Measurements from ENCODE around the gene BRI3BP. TPM values are rescaled to one million over a fixed set of nuclear protein-coding genes. Genes with fewer than 3 reads are reported as not detected.

BRI3BP gene
- total RNA-seq, 8 experiments from 2014 or later, result 2.4 to 16.0 (median 4.2) TPM

DNA sequence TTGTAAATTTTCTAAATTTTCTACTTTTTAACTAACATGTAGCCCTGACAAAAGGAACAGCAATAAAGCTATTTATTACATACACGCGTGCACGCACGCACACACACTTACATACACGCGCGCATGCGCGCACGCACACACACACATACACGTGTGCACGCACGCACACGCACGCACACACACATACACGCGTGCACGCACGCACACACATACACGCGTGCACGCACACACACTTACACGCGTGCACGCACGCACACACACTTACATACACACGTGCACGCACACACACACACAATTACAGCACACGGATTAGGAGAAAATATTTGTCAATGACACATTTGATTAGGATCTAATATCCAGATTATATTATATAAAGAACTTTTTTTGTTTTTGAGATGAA lies 32.4 kb upstream of the BRI3BP start:
- no peak for ATAC-seq (replicated peaks in 6 of 8)
- H3K27ac ChIP-seq, result no peak overlapping the region
- 84 to 96% (median 88%) methylated on average over 7 to 27 of the region's 29 CpGs; no CpG with 5 or more reads in 1 of the 10 experiments for WGBS, 10 experiments

DNA sequence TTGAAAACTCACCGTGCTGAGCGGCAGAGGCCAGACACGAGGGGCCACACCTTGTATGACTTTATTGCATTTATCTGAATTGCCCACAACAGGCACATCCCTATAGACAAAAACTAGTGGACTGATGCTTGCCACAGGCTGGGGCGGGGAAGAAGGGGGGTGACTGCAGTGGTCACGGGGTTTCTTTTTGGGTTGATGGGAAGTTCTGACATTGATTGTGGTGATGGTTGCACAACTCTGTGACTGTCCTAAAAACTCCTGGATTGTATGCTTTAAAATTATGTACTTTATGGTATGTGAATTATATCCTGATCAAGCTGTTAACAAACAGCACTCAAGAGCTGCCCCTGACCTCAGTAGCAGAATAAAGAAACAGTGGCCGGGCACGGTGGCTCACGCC lies 30.2 kb upstream of the BRI3BP start:
- 97 to 100% (median 100%) methylated on average over 1 to 4 of the region's 8 CpGs; no CpG with 5 or more reads in 5 of the 10 experiments for WGBS, 10 experiments
- Histone ChIP-seq H3K4me3 (no peak overlapping the region), H3K27ac (no peak overlapping the region), H3K4me1 (replicated peaks in 1 of 2) (no peaks in the 10 kb centered on the region)
- ATAC-seq (replicated peaks in 6 of 8), result no peak
- in situ Hi-C loops (cut with MboI; ENCODE audit: low pct_unique_long_range_greater_than_20kb in 2 of 9, low sequenced_read_pairs in 9 of 9, unreplicated experiment in 9 of 9), result no loop called here

More for the DNA sequence above, 32.4 kb upstream of the BRI3BP start:
- no peak overlapping the region for H3K4me3 ChIP-seq
- H3K4me1 ChIP-seq (replicated peaks in 1 of 2), result no peaks in the 10 kb centered on the region
- in situ Hi-C loops (cut with MboI; ENCODE audit: low pct_unique_long_range_greater_than_20kb in 2 of 9, low sequenced_read_pairs in 9 of 9, unreplicated experiment in 9 of 9), result no loop called here

DNA sequence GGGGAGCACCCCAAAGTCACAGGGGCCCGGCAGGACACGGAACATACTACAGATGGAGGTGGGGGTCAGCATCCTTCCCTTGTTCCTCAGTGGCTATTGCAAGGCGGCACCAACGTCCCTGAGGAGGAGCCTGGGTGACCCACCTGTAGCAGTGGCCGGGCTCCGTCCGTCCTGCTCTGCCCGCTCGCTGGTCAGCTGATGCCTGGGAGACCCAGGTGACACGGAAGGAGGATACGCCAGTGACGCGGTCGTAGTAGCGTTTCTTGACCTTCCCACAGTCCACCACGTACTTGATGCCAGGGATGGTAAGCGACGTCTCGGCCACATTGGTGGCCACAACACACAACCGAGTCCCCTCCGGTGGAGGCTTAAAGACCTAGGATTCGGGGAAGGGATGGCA lies 29.2 kb upstream of the BRI3BP start:
- Histone ChIP-seq H3K4me1 (replicated peaks in 1 of 2) (no peaks in the 10 kb centered on the region), H3K27ac (no peak overlapping the region), H3K4me3 (no peak overlapping the region)
- no peak for ATAC-seq (replicated peaks in 6 of 8)
- 84 to 100% (median 96%) methylated on average over 3 to 18 of the region's 22 CpGs; no CpG with 5 or more reads in 3 of the 10 experiments for WGBS, 10 experiments
- in situ Hi-C loops (cut with MboI; ENCODE audit: low pct_unique_long_range_greater_than_20kb in 2 of 9, low sequenced_read_pairs in 9 of 9, unreplicated experiment in 9 of 9), result no loop called here

DNA sequence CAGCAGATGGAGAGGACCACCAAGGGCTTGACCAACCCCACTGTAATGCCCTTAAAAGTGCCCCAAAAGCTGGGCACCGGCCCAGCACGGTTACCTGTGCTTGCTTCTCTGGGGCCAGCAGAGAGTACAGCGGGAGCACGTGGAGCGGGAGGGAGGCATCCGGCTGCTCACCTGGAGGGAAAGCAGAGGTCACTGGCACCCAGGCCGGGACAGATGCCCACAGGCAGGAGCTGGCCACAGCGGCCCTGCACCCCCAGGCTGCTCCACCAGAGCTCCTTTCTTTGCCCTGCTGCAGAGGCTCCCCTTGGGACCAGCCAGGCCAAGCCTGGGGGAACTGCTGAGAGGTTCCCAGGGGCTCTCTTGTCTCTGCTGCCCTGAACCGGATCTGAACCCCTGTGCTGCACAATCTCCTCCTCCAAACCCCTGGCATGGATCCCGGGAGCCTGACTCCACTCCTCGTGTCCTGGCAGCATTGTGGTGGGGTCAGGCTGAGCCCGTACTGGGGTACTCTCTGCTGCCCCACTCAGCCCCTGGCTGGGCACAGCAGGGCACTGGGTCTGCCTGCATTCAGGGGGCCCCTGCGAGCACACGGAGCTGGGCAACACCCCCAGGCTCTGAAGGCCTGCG lies 28.5 kb upstream of the BRI3BP start:
- peak in 1 of 8 experiments; percentile 15 for ATAC-seq (replicated peaks in 6 of 8)
- Histone ChIP-seq H3K4me1 (replicated peaks in 1 of 2) (no peaks in the 10 kb centered on the region), H3K4me3 (no peak overlapping the region), H3K27ac (no peak overlapping the region)
- in situ Hi-C loops (cut with MboI; ENCODE audit: low pct_unique_long_range_greater_than_20kb in 2 of 9, low sequenced_read_pairs in 9 of 9, unreplicated experiment in 9 of 9), result no loop called here
- WGBS, 10 experiments, result 94 to 100% (median 97%) methylated on average over 2 to 3 of the region's 15 CpGs; no CpG with 5 or more reads in 6 of the 10 experiments

DNA sequence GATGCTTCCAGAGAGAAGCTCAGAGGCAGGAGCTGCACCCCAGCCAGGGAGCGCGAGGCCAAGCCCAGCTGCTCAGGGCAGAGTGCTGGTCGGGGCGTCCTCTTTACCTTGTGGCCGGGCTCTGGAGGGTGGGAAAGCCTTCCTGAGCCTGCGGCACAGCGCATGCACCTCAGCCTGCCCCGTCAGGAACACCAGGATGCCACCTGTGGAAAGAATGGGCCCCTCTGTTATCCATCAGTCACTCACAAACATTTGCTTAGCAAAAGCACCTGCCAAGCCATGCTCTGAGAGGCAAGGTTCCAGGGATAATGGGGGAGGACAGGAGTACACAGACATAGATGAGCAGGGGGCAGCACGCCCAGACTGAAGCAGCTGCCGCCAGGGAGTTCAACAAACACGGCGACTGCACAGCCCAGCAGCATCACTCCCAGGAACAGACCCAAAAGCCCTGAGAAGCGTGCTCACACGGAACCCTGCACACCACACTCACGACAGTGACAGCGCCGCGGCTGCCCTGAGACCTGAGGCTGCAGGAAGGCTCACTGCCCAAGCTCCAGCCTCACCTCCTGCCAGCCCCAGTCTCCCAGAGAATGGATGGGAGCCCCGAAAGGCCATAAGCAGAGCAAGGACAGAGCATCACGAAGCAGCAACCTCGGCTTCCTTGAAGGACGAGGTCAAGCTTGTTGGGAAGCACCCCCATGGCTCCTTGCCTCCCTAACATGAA lies 26.3 kb upstream of the BRI3BP start:
- Histone ChIP-seq H3K4me3 (no peak overlapping the region), H3K4me1 (replicated peaks in 1 of 2) (no peaks in the 10 kb centered on the region), H3K27ac (no peak overlapping the region)
- ATAC-seq (replicated peaks in 6 of 8), result no peak
- 33 to 100% (median 93%) methylated on average over 1 to 11 of the region's 22 CpGs; no CpG with 5 or more reads in 3 of the 10 experiments for WGBS, 10 experiments
- in situ Hi-C loops (cut with MboI; ENCODE audit: low pct_unique_long_range_greater_than_20kb in 2 of 9, low sequenced_read_pairs in 9 of 9, unreplicated experiment in 9 of 9), result no loop called here

DNA sequence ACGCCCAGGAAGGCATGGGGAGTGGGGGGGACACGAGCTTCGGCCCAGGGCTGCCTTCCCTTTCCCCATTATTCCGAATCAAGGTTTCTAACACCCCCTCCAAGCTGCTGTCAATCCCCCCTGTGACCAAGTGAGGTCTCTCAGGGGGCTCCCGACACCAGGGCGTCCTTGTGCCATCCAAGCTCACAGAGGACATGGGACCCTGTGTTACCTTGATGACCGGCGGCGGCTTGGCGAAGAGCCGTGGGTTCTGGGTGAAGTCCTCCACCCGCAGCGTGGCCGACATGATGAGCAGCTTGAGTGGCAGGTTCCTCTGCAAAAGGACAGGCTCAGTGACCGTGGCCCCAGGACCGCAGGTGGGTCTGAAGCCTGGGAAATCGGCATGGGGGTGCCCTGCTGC lies 24.8 kb upstream of the BRI3BP start:
- no peaks in the 10 kb centered on the region for H3K4me1 ChIP-seq (replicated peaks in 1 of 2)
- ATAC-seq (replicated peaks in 6 of 8), result no peak
- in situ Hi-C loops (cut with MboI; ENCODE audit: low pct_unique_long_range_greater_than_20kb in 2 of 9, low sequenced_read_pairs in 9 of 9, unreplicated experiment in 9 of 9), result no loop called here
- no peak overlapping the region for H3K4me3 ChIP-seq
- 94 to 100% (median 97%) methylated on average over 1 to 10 of the region's 17 CpGs; no CpG with 5 or more reads in 5 of the 10 experiments for WGBS, 10 experiments
- no peak overlapping the region for H3K27ac ChIP-seq

DNA sequence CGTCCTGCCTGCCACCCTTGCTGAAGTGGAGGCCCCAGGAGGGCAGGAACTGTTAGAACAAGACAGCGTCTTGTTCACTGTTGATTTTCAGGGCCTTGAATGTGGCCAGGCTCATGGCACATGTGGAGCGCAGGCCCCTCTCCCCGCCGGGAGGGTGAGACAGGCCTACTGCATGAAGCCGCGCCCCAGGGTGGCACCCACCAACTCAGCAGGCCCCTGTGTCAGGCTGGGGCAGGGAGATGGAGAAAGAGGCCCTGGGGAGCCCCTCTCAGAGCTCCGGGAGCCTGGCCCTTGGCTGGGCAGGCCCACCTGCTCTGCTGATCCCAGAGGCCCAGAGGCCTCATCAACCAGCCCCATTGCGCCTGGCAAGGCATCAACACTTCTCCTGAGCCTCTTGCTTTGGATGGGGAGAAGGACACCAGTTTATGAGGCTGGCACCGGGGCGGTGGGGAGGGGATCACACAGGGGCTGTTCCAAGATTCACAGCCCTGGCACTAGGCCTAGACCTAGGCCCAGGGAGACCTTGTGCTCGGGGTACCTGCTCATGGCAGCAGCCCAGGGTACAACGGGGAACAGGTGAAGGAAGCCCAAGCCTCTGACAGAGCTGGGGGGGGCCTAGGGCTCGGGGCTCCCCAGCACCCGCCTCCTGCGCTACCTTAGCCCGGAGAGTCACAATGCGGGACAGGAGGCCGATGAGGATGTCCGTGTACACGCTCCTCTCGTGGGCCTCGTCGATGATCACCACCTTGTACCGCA lies 22.6 kb upstream of the BRI3BP start:
- H3K4me3 ChIP-seq, result no peak overlapping the region
- ATAC-seq (replicated peaks in 6 of 8), result no peak
- H3K4me1 ChIP-seq (replicated peaks in 1 of 2), result no peaks in the 10 kb centered on the region
- in situ Hi-C loops (cut with MboI; ENCODE audit: low pct_unique_long_range_greater_than_20kb in 2 of 9, low sequenced_read_pairs in 9 of 9, unreplicated experiment in 9 of 9), result no loop called here
- no peak overlapping the region for H3K27ac ChIP-seq
- WGBS, 10 experiments, result 80 to 100% (median 89%) methylated on average over 1 to 8 of the region's 25 CpGs; no CpG with 5 or more reads in 5 of the 10 experiments

DNA sequence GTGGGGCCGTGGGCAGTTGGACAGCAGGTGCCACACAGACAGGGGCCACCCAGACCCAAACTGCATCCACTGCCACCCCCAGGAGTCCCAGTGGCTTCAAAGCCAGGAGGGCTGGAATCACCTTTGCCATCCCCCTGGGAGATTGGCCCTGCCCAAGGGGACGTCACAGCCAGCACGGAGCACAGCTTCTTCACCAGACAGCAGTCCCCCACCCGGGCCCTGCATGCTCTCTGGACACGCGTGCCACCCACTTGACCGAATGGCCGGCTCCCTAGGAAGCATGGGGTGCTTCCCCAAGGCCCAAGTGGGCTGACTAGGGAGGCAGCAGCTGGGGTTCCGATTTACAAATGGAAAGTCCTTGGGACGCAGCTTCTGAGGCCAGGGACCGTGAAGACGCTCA lies 21.8 kb upstream of the BRI3BP start:
- in situ Hi-C loops (cut with MboI; ENCODE audit: low pct_unique_long_range_greater_than_20kb in 2 of 9, low sequenced_read_pairs in 9 of 9, unreplicated experiment in 9 of 9), result no loop called here
- ATAC-seq (replicated peaks in 6 of 8), result no peak
- WGBS, 10 experiments, result 90% methylated on average over 4 of the region's 12 CpGs; no CpG with 5 or more reads in 9 of the 10 experiments

DNA sequence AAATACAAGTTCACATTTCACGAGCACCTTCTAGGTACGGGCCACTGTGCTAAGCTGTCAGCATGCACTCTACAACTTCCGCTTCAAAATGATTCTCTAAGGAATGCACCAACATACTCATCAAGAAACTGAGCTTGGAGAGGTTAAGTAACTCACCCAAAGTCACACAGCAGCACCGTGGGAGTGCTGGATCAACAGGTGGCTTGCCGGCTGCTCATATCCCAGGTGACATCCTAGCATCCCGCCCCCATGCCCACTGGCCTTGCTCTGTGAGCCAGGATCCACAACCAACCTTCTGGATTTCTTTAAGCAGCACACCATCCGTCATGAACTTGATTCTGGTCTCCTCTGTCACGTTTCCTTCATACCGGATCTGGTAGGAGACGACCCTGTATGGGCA lies 21.2 kb upstream of the BRI3BP start:
- WGBS, 10 experiments, result 33 to 100% (median 93%) methylated on average over 1 to 5 of the region's 10 CpGs; no CpG with 5 or more reads in 3 of the 10 experiments
- ATAC-seq (replicated peaks in 6 of 8), result no peak
- in situ Hi-C loops (cut with MboI; ENCODE audit: low pct_unique_long_range_greater_than_20kb in 2 of 9, low sequenced_read_pairs in 9 of 9, unreplicated experiment in 9 of 9), result no loop called here
- no peak overlapping the region for H3K4me3 ChIP-seq
- no peaks in the 10 kb centered on the region for H3K4me1 ChIP-seq (replicated peaks in 1 of 2)
- H3K27ac ChIP-seq, result no peak overlapping the region

More for the DNA sequence above, 21.8 kb upstream of the BRI3BP start:
- Histone ChIP-seq H3K4me1 (replicated peaks in 1 of 2) (no peaks in the 10 kb centered on the region), H3K4me3 (no peak overlapping the region), H3K27ac (no peak overlapping the region)

DNA sequence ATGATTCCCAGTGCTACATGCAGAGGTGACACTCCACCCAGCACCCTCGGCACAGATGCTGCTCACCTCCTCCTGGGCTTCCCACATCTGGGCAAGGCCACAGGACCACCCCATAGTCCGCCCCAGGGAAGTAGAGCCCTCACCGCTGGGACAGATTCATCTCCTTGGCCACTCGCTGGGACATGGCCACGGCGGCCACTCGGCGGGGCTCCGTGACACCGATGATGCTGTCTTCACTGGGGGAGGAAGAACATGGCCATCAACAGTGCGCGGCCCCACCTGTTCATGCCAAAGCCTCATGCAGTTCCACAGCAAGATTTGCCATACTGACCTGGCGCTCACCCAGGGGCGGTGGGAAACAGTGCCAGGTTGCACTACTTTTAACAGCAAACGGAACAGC lies 18.2 kb upstream of the BRI3BP start:
- ATAC-seq (replicated peaks in 6 of 8), result no peak

DNA sequence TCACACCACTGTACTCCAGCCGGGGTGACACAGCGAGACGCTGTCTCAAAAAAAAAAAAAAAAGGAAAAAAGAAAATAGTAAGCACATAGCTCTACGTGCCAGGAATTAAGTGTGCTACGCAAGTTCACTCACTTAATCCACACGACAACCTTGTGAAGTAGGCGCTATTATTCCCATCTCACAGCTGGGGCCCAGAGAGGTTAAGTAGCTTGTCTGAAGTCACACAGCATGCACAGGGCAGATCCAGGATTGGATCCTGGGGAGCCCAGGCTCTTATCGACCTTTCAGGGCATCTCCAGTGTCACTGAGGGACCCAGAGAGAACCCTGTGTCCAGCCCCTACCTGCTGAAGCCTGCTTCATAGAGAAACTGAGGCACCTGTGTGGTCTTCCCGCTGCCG lies 16.4 kb upstream of the BRI3BP start:
- in situ Hi-C loops (cut with MboI; ENCODE audit: low pct_unique_long_range_greater_than_20kb in 2 of 9, low sequenced_read_pairs in 9 of 9, unreplicated experiment in 9 of 9), result no loop called here
- 85 to 100% (median 99%) methylated on average over 2 to 7 of the region's 10 CpGs; no CpG with 5 or more reads in 2 of the 10 experiments for WGBS, 10 experiments
- no peak overlapping the region for H3K27ac ChIP-seq

More for the DNA sequence above, 18.2 kb upstream of the BRI3BP start:
- no peak overlapping the region for H3K4me3 ChIP-seq
- no peaks in the 10 kb centered on the region for H3K4me1 ChIP-seq (replicated peaks in 1 of 2)
- in situ Hi-C loops (cut with MboI; ENCODE audit: low pct_unique_long_range_greater_than_20kb in 2 of 9, low sequenced_read_pairs in 9 of 9, unreplicated experiment in 9 of 9), result no loop called here
- 83 to 100% (median 99%) methylated on average over 1 to 8 of the region's 15 CpGs; no CpG with 5 or more reads in 2 of the 10 experiments for WGBS, 10 experiments
- no peak overlapping the region for H3K27ac ChIP-seq

DNA sequence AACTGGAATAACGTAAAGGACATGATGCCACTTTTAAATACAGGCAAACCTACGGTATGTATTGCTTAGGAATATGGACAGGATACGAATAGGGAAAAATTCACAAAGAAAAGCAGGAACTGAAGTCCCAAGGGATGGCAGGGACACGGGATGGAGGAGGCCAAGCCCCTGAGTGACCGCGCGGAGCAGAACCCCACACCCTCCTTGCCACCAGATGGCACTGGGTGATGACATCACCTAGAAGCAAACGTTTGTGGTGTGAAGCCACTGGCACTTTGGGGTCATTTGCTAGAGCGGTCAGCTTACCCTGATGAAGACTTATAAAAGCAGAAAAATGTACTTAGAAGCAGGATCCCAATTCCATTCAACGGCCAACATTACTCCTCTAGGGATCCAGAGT lies 13.9 kb upstream of the BRI3BP start:
- WGBS, 10 experiments, result 64 to 96% (median 89%) methylated on average over 3 to 9 of the region's 10 CpGs
- ATAC-seq (replicated peaks in 6 of 8), result no peak
- H3K4me1 ChIP-seq (replicated peaks in 1 of 2), result no peaks in the 10 kb centered on the region
- H3K27ac ChIP-seq, result no peak overlapping the region
- in situ Hi-C loops (cut with MboI; ENCODE audit: low pct_unique_long_range_greater_than_20kb in 2 of 9, low sequenced_read_pairs in 9 of 9, unreplicated experiment in 9 of 9), result no loop called here
- H3K4me3 ChIP-seq, result no peak overlapping the region

More for the DNA sequence above, 16.4 kb upstream of the BRI3BP start:
- H3K4me1 ChIP-seq (replicated peaks in 1 of 2), result no peaks in the 10 kb centered on the region
- no peak overlapping the region for H3K4me3 ChIP-seq
- no peak for ATAC-seq (replicated peaks in 6 of 8)

Measured in motor neuron (in vitro differentiated cells).